ENCODE measurements around the gene ADD3.
"Not testable (repeated sequence)": the region's sequence is repeated elsewhere in the genome, so short reads cannot be mapped to it uniquely, and the experiment has no call there.

Gene ADD3

GRCh38 chr10:110109511-110109910 is 101.7 kb downstream of the ADD3 start:
- no peak for TF ChIP-seq CTCF (IDR thresholded peaks at IDR 0.05; ENCODE audit: insufficient read depth, low read length, poor library complexity, severe bottlenecking)
- no peak for DNase-seq (ENCODE audit: extremely low read depth, insufficient read length)
- no peak overlapping the region for H3K4me3 ChIP-seq (replicated peaks; ENCODE audit: low read depth, low read length)
- no peaks in the 10 kb centered on the region for H3K27me3 ChIP-seq (replicated peaks; ENCODE audit: control insufficient read depth, insufficient read depth, low read length)
- no peaks in the 10 kb centered on the region for H3K36me3 ChIP-seq (ENCODE audit: control insufficient read depth, insufficient read depth, low read length)

- no peak for DNase-seq (ENCODE audit: extremely low read depth, insufficient read length)
- TF ChIP-seq CTCF (IDR thresholded peaks at IDR 0.05; ENCODE audit: insufficient read depth, low read length, poor library complexity, severe bottlenecking): no peak
These were observed 102.6 kb downstream of the ADD3 start for GRCh38 chr10:110110338-110110737.

GRCh38 chr10:110113670-110114337 is 106.0 kb downstream of the ADD3 start:
- no peaks in the 10 kb centered on the region for H3K27me3 ChIP-seq (replicated peaks; ENCODE audit: control insufficient read depth, insufficient read depth, low read length)
- H3K4me3 ChIP-seq (replicated peaks; ENCODE audit: low read depth, low read length): no peak overlapping the region
- H3K36me3 ChIP-seq (ENCODE audit: control insufficient read depth, insufficient read depth, low read length): no peaks in the 10 kb centered on the region
- TF ChIP-seq CTCF (IDR thresholded peaks at IDR 0.05; ENCODE audit: insufficient read depth, low read length, poor library complexity, severe bottlenecking): no peak
- no peak for DNase-seq (ENCODE audit: extremely low read depth, insufficient read length)

More at GRCh38 chr10:110110338-110110737, 102.6 kb downstream of the ADD3 start:
- Histone ChIP-seq H3K27me3 (replicated peaks; ENCODE audit: control insufficient read depth, insufficient read depth, low read length) (no peaks in the 10 kb centered on the region), H3K4me3 (replicated peaks; ENCODE audit: low read depth, low read length) (no peak overlapping the region), H3K36me3 (ENCODE audit: control insufficient read depth, insufficient read depth, low read length) (no peaks in the 10 kb centered on the region)

GRCh38 chr10:110114668-110115067 is 106.9 kb downstream of the ADD3 start:
- not testable (repeated sequence) for H3K36me3 ChIP-seq (ENCODE audit: control insufficient read depth, insufficient read depth, low read length); DNase-seq (ENCODE audit: extremely low read depth, insufficient read length); H3K4me3 ChIP-seq (replicated peaks; ENCODE audit: low read depth, low read length); H3K27me3 ChIP-seq (replicated peaks; ENCODE audit: control insufficient read depth, insufficient read depth, low read length)

GRCh38 chr10:110115784-110116520 is 108.2 kb downstream of the ADD3 start:
- no peak for TF ChIP-seq CTCF (IDR thresholded peaks at IDR 0.05; ENCODE audit: insufficient read depth, low read length, poor library complexity, severe bottlenecking)
- Histone ChIP-seq H3K4me3 (replicated peaks; ENCODE audit: low read depth, low read length) (no peak overlapping the region), H3K27me3 (replicated peaks; ENCODE audit: control insufficient read depth, insufficient read depth, low read length) (no peaks in the 10 kb centered on the region), H3K36me3 (ENCODE audit: control insufficient read depth, insufficient read depth, low read length) (no peaks in the 10 kb centered on the region)
- no peak for DNase-seq (ENCODE audit: extremely low read depth, insufficient read length)

GRCh38 chr10:110118891-110119621 is 111.3 kb downstream of the ADD3 start:
- H3K4me3 ChIP-seq (replicated peaks; ENCODE audit: low read depth, low read length): no peak overlapping the region
- no peak for DNase-seq (ENCODE audit: extremely low read depth, insufficient read length)
- no peak for TF ChIP-seq CTCF (IDR thresholded peaks at IDR 0.05; ENCODE audit: insufficient read depth, low read length, poor library complexity, severe bottlenecking)
- H3K27me3 ChIP-seq (replicated peaks; ENCODE audit: control insufficient read depth, insufficient read depth, low read length): no peaks in the 10 kb centered on the region
- no peaks in the 10 kb centered on the region for H3K36me3 ChIP-seq (ENCODE audit: control insufficient read depth, insufficient read depth, low read length)

Data from GM06990 (cell line).